Astrocyte of the cerebellum (primary cell): ENCODE measurements around the gene HPS1.

ENCODE experiments used
- DNase-seq: peaks from one replicate; pipeline ENCODE4 v3.0.0-alpha.2; 2011; ENCODE audit warnings: low read depth
- H3K4me3 ChIP-seq: 2 replicates; pipeline ENCODE4 v1.5.1; 2011; ENCODE audit warnings: mild to moderate bottlenecking, low read depth, low read length, moderate library complexity
- in situ Hi-C: cut with HindIII; loops from 2 replicates; pipeline ENCODE4 v1.10.0; 2017; ENCODE audit warnings: low sequenced_read_pairs
- TF ChIP-seq, protein P1 (sequence below): IDR thresholded peaks from 2 replicates; pipeline ENCODE4 v1.5.1; 2012; ENCODE audit warnings: low read length, low read depth, moderate library complexity, mild to moderate bottlenecking; ENCODE audit errors: missing control alignments

The HPS1 gene

DNA sequence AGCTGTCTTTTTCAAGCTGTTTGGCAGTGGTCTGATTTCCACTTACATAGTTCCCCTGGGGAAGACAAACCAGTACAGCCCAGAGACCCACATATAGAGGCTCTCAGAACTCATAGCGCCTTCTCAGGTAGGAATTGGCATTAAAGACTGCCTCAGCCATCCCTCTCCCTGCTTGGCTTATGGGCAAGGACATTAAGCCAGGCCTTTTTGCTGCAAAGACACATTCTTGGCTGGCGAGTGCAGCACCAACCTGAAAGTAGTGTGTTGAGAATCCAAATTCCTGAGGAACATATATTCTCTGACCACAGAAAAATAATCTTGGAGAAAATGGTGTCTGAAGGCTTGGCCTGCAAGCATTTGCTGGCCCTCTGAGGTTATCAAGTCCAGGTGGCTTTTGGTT lies 39.2 kb upstream of the HPS1 start:
- DNase-seq: no peak
- TF ChIP-seq, protein P1, sequence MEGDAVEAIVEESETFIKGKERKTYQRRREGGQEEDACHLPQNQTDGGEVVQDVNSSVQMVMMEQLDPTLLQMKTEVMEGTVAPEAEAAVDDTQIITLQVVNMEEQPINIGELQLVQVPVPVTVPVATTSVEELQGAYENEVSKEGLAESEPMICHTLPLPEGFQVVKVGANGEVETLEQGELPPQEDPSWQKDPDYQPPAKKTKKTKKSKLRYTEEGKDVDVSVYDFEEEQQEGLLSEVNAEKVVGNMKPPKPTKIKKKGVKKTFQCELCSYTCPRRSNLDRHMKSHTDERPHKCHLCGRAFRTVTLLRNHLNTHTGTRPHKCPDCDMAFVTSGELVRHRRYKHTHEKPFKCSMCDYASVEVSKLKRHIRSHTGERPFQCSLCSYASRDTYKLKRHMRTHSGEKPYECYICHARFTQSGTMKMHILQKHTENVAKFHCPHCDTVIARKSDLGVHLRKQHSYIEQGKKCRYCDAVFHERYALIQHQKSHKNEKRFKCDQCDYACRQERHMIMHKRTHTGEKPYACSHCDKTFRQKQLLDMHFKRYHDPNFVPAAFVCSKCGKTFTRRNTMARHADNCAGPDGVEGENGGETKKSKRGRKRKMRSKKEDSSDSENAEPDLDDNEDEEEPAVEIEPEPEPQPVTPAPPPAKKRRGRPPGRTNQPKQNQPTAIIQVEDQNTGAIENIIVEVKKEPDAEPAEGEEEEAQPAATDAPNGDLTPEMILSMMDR: no peak
- in situ Hi-C loops: no loop called here
- no peak overlapping the region for H3K4me3 ChIP-seq

DNA sequence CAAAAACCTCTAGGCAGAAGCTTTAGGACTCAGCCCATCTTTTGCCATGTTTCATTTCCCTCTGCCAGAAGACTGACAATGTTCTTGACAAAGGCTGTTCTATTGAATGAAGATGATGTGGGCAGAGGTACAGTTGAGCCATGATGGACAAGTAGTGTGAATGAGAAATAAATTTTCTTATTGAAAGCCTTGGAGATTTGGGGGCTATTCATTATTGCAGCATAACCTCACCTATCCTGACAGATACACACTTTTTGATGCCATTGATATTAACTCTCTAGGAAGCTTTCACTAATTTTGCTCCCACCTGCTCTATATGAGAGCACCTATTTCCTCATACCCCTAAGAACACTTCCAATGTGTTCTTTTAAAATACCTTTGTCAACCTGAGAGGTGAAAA lies 36.9 kb upstream of the HPS1 start:
- TF ChIP-seq, protein P1: no peak

DNA sequence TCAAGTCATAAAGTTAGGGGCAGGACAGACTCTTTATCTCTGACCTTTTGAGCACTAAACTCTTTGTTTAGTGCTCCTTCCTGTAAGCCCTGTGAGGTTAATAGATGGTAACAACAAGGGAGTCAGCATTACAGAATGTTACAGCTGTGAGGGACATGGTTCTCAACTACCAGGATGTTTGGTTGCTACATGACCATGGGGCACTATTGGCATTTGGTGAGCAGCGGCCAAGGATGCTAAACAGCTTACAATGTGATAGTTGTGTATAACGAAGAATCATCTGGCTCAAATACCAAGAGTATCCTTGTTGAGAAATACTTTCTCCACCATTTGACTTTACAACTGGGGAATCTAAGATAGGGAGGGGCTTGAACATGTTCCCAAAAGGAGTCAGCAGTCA lies 35.4 kb upstream of the HPS1 start:
- DNase-seq: no peak
- no peak overlapping the region for H3K4me3 ChIP-seq
- in situ Hi-C loops: no loop called here
- TF ChIP-seq, protein P1: no peak

More for the DNA sequence above, 36.9 kb upstream of the HPS1 start:
- in situ Hi-C loops: no loop called here
- no peak overlapping the region for H3K4me3 ChIP-seq
- DNase-seq: no peak

DNA sequence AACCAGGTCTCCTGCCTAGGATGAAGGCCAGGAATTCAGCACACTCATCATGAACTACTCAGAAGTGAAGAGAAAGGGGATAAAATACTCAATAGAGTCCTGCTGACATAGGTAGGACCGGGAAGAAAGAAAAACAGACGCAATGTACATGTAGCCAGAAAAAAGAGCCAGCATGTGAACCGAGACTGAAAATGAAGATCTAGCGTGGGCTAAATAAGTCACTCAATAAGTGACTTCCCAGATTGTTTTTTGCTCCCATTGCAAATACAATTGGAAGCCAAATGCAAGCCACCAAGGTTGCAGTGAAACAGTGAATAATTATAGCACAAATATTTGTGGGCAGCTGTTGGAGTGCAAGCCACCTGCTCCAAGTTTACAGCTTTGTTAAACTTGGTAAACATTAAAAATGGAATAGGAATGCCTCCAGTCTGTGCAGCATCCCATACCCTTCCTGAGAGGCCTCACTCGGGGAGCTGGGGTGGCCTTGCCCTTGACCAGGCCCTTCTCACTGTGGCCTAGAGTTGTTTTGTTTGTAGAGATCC lies 34.7 kb upstream of the HPS1 start:
- no peak overlapping the region for H3K4me3 ChIP-seq
- TF ChIP-seq, protein P1: no peak
- in situ Hi-C loops: no loop called here
- DNase-seq: no peak

DNA sequence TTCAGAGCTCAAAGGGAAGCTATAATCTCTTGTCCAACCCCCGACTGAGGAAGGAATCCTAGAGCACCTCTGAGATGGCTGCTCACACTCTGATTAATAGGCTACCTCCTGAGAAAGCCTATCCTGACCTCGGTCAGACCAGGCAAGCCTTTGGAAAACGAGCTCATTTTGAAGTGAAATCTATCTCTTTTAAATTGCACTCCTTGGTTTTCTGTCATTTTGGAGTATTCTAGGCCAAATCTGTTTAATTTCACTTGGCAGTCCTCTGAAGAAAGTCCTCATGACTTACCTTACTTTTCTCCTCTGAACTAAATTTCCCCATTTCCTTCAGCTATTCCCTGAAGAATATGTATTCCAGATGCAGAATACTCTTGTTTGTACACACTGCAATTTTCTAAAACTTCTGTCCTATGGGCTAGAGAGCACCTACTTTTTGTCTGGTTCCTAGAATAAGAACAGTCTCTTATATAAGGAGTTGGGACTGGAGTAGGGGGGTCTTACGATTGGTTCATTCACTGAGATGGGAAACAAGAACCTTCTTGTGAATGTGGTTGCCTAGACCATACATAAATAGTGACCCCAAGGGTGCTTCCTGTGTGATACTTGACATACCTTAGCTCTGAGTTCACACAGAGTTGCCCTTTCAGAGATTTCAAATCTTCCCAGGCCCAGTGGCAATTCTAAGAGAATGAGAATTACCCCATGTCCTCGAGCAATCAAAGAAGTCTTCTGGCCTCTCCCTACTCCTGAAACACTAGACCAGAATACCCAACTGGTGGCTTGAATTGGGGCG lies 31.9 kb upstream of the HPS1 start:
- in situ Hi-C loops: no loop called here
- DNase-seq: no peak
- H3K4me3 ChIP-seq: no peak overlapping the region
- TF ChIP-seq, protein P1: no peak

DNA sequence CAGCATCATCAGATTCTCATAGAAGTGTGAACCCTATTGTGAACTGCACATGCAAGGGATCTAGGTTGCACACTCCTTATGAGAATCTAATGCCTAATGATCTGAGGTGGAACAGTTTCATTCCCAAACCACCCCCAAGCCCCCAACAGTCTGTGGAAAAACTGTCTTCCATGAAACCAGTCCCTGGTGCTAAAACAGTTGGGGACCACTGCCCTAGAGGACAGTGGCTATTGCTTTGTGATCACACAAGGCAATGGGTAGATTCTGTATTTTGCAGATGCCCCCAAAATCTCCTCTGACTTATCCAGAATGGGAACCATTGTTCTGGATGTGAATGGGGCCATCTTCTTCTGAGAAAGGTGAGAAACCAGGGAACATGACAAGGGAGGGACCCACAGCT lies 31.1 kb upstream of the HPS1 start:
- no peak for DNase-seq
- in situ Hi-C loops: no loop called here
- TF ChIP-seq, protein P1: no peak
- no peak overlapping the region for H3K4me3 ChIP-seq
